Activated CD4-positive, CD25-positive, alpha-beta regulatory T cell treated with anti-CD3 and anti-CD28 coated beads, Interleukin-2, amount 50 U/mL, for 24 hours (primary cell): ENCODE data around the gene KCNIP1.

ENCODE experiments used
- ATAC-seq, 2 donors: fragments of 150-1000 bp; cut with Tn5 transposase; one replicate each; pipeline ENCODE4 v1.10.0; 2021; ENCODE audit warnings: mild to moderate bottlenecking in 1 of 2, moderate library complexity in 1 of 2

KCNIP1 gene

GRCh38 chr5:170509348-170509660 is 5.5 kb downstream of the KCNIP1 start:
- no peak for ATAC-seq

GRCh38 chr5:170510126-170510525 is 6.3 kb downstream of the KCNIP1 start:
- no peak for ATAC-seq

- ATAC-seq: no peak
These were observed 6.7 kb downstream of the KCNIP1 start for GRCh38 chr5:170510559-170510958.

GRCh38 chr5:170511551-170512258 is 7.9 kb downstream of the KCNIP1 start:
- ATAC-seq: no peak

GRCh38 chr5:170513856-170514525 is 10.2 kb downstream of the KCNIP1 start:
- ATAC-seq: no peak

GRCh38 chr5:170517411-170517810 is 13.6 kb downstream of the KCNIP1 start:
- ATAC-seq: no peak

- no peak for ATAC-seq
These were observed 14.5 kb downstream of the KCNIP1 start for GRCh38 chr5:170518277-170518676.

GRCh38 chr5:170519549-170519948 is 15.7 kb downstream of the KCNIP1 start:
- ATAC-seq: no peak

GRCh38 chr5:170520372-170520771 is 16.6 kb downstream of the KCNIP1 start:
- no peak for ATAC-seq

- no peak for ATAC-seq
These were observed 18.7 kb downstream of the KCNIP1 start for GRCh38 chr5:170522211-170523141.

- no peak for ATAC-seq
These were observed 19.3 kb downstream of the KCNIP1 start for GRCh38 chr5:170523142-170523551.

- ATAC-seq: no peak
These were observed 20.0 kb downstream of the KCNIP1 start for GRCh38 chr5:170523830-170524229.

GRCh38 chr5:170524576-170524975 is 20.8 kb downstream of the KCNIP1 start:
- no peak for ATAC-seq

GRCh38 chr5:170525470-170526211 is 21.8 kb downstream of the KCNIP1 start:
- no peak for ATAC-seq

GRCh38 chr5:170527991-170528390 is 24.2 kb downstream of the KCNIP1 start:
- ATAC-seq: no peak

GRCh38 chr5:170528976-170529375 is 25.2 kb downstream of the KCNIP1 start:
- no peak for ATAC-seq

- no peak for ATAC-seq
These were observed 29.1 kb downstream of the KCNIP1 start for GRCh38 chr5:170532935-170533334.

GRCh38 chr5:170533383-170533782 is 29.6 kb downstream of the KCNIP1 start:
- ATAC-seq: no peak

GRCh38 chr5:170534177-170534576 is 30.4 kb downstream of the KCNIP1 start:
- ATAC-seq: no peak

GRCh38 chr5:170534941-170535340 is 31.1 kb downstream of the KCNIP1 start:
- no peak for ATAC-seq

GRCh38 chr5:170536525-170536924 is 32.7 kb downstream of the KCNIP1 start:
- ATAC-seq: no peak

- ATAC-seq: no peak
These were observed 33.8 kb downstream of the KCNIP1 start for GRCh38 chr5:170537451-170538095.
